HEK293 (cell line): Measurements from ENCODE around the gene PROCR.

Source experiments
- CTCF ChIP-seq: fragments of 450-650 bp; formaldehyde crosslinking; IDR thresholded peaks from 2 replicates; pipeline ENCODE4 v1.5.1; 2016; ENCODE audit warnings: missing biosample characterization, missing genetic modification characterization
- KLF9 ChIP-seq: fragments of 450-650 bp; formaldehyde crosslinking; IDR thresholded peaks from 2 replicates; pipeline ENCODE4 v1.5.1; 2016; ENCODE audit warnings: missing biosample characterization, missing genetic modification characterization, low read depth
- ZBTB21 ChIP-seq: fragments of 450-650 bp; formaldehyde crosslinking; IDR thresholded peaks from 2 replicates; pipeline ENCODE4 v1.5.1; 2017; ENCODE audit warnings: missing biosample characterization, missing genetic modification characterization
- ZNF324 ChIP-seq: fragments of 450-650 bp; formaldehyde crosslinking; IDR thresholded peaks from 2 replicates; pipeline ENCODE4 v1.5.1; 2016; ENCODE audit warnings: missing biosample characterization, missing genetic modification characterization

- TF ChIP-seq KLF9 (tag by site-specific recombination): no peak
- no peak for TF ChIP-seq ZBTB21 (tag by site-specific recombination)
- TF ChIP-seq CTCF: no peak
- TF ChIP-seq ZNF324 (tag by site-specific recombination): no peak
Observed at GRCh38 chr20:35180266-35180665, 8.4 kb downstream of the PROCR start.
